Measurements from ENCODE around the gene NT5DC1. TPM values are rescaled to one million over a fixed set of nuclear protein-coding genes. Genes with fewer than 3 reads are reported as not detected.

Gene NT5DC1
- polyA plus RNA-seq, 1 donor from 2014 or later = 1.3 TPM

DNA sequence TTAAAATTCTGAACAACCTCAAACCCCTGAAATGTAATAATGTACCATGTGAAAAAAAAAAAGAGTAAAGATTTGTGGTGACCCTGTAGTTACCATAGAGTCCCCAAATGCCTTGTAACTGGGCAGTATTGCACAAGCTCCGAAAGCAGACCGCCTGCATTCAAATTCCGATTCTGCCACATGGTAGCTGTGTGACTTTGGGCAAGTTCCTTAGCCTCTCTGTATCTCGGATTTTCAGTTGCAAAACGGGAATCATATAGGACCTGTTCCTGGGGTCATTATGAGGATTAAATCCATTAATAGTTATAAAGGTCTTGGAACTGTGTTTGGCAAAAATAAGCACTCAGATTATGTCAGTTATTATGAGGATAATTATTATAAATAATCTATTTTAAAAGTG lies 109.7 kb downstream of the NT5DC1 start:
- Histone ChIP-seq H3K9ac (ENCODE audit: low read length) (no peak overlapping the region), H3K4me2 (ENCODE audit: low read length) (no peak overlapping the region), H2AFZ (ENCODE audit: low read depth, low read length) (no peak overlapping the region), H3K9me2 (ENCODE audit: insufficient read depth, low read length) (no peaks in the 10 kb centered on the region), H3F3A (ENCODE audit: insufficient read depth, low read length, poor library complexity, severe bottlenecking) (no peaks in the 10 kb centered on the region), H3K27ac (ENCODE audit: low read length) (no peak overlapping the region), H3K9me3 (ENCODE audit: low read length) (no peaks in the 10 kb centered on the region), H3K79me2 (replicated peaks; ENCODE audit: insufficient read depth, low read length) (no peaks in the 10 kb centered on the region), H3K36me3 (ENCODE audit: insufficient read depth, low read length) (no peaks in the 10 kb centered on the region), H4K20me1 (ENCODE audit: insufficient read depth) (no peaks in the 10 kb centered on the region), H3K27me3 (ENCODE audit: insufficient read depth, low read depth, low read length) (no peaks in the 10 kb centered on the region), H3K4me3 (ENCODE audit: low read length) (no peak overlapping the region)
- TF ChIP-seq EZH2 (IDR thresholded peaks at IDR 0.05; ENCODE audit: borderline replicate concordance, insufficient read depth, low read length, poor library complexity, severe bottlenecking) (no peak), SMC3 (conservative IDR thresholded peaks at IDR 0.05; ENCODE audit: poor library complexity) (no peak), EP300 (conservative IDR thresholded peaks at IDR 0.05; ENCODE audit: poor library complexity, severe bottlenecking) (no peak), TAF1 (IDR thresholded peaks at IDR 0.05; ENCODE audit: low read depth) (no peak), RAD21 (conservative IDR thresholded peaks at IDR 0.05) (no peak), MXI1 (conservative IDR thresholded peaks at IDR 0.05; ENCODE audit: poor library complexity, severe bottlenecking) (no peak), POLR2AphosphoS5 (IDR thresholded peaks at IDR 0.05) (no peak)
- TF ChIP-seq, protein P1, sequence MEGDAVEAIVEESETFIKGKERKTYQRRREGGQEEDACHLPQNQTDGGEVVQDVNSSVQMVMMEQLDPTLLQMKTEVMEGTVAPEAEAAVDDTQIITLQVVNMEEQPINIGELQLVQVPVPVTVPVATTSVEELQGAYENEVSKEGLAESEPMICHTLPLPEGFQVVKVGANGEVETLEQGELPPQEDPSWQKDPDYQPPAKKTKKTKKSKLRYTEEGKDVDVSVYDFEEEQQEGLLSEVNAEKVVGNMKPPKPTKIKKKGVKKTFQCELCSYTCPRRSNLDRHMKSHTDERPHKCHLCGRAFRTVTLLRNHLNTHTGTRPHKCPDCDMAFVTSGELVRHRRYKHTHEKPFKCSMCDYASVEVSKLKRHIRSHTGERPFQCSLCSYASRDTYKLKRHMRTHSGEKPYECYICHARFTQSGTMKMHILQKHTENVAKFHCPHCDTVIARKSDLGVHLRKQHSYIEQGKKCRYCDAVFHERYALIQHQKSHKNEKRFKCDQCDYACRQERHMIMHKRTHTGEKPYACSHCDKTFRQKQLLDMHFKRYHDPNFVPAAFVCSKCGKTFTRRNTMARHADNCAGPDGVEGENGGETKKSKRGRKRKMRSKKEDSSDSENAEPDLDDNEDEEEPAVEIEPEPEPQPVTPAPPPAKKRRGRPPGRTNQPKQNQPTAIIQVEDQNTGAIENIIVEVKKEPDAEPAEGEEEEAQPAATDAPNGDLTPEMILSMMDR (IDR thresholded peaks at IDR 0.05; ENCODE audit: poor library complexity, severe bottlenecking) = no peak
- TF ChIP-seq, protein P2, sequence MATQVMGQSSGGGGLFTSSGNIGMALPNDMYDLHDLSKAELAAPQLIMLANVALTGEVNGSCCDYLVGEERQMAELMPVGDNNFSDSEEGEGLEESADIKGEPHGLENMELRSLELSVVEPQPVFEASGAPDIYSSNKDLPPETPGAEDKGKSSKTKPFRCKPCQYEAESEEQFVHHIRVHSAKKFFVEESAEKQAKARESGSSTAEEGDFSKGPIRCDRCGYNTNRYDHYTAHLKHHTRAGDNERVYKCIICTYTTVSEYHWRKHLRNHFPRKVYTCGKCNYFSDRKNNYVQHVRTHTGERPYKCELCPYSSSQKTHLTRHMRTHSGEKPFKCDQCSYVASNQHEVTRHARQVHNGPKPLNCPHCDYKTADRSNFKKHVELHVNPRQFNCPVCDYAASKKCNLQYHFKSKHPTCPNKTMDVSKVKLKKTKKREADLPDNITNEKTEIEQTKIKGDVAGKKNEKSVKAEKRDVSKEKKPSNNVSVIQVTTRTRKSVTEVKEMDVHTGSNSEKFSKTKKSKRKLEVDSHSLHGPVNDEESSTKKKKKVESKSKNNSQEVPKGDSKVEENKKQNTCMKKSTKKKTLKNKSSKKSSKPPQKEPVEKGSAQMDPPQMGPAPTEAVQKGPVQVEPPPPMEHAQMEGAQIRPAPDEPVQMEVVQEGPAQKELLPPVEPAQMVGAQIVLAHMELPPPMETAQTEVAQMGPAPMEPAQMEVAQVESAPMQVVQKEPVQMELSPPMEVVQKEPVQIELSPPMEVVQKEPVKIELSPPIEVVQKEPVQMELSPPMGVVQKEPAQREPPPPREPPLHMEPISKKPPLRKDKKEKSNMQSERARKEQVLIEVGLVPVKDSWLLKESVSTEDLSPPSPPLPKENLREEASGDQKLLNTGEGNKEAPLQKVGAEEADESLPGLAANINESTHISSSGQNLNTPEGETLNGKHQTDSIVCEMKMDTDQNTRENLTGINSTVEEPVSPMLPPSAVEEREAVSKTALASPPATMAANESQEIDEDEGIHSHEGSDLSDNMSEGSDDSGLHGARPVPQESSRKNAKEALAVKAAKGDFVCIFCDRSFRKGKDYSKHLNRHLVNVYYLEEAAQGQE (IDR thresholded peaks at IDR 0.05; ENCODE audit: borderline replicate concordance) = no peak

DNA sequence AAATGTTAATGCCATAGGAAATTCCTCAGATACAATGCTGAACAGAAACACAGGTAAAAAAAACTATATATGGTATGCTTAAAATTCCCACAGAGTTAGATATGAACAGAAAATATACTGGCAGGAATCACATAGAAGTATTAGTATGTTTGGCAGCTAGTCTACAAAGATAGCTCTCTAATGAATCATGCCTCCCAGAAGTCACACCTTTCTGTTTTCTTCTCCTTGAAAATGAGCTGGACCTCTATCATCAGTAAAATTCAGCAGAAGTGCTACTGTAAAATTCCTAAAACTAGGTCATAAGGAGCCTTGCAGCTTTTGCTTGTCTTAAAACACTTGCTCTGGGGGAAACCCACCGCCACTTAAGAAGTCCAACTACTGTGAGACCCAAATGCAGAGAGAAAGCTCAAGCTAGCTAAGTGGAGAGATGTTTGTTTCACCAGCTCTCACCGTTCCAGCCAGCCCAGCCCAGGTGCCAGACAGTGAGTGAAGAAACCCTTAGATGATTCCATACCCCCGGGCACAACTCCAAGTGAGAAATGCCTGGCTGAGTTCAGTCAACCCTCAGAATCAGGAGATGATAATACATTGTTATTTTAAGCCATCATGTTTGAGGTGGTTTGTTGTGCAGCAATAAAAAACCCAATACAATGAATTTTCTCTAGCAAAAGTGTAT lies 110.2 kb downstream of the NT5DC1 start:
- H3K4me2 ChIP-seq (ENCODE audit: low read length) = no peak overlapping the region
- H3K27me3 ChIP-seq (ENCODE audit: insufficient read depth, low read depth, low read length) = no peaks in the 10 kb centered on the region
- TF ChIP-seq TAF1 (IDR thresholded peaks at IDR 0.05; ENCODE audit: low read depth) (no peak), SMC3 (conservative IDR thresholded peaks at IDR 0.05; ENCODE audit: poor library complexity) (no peak), EZH2 (IDR thresholded peaks at IDR 0.05; ENCODE audit: borderline replicate concordance, insufficient read depth, low read length, poor library complexity, severe bottlenecking) (no peak), EP300 (conservative IDR thresholded peaks at IDR 0.05; ENCODE audit: poor library complexity, severe bottlenecking) (no peak), MXI1 (conservative IDR thresholded peaks at IDR 0.05; ENCODE audit: poor library complexity, severe bottlenecking) (no peak), POLR2AphosphoS5 (IDR thresholded peaks at IDR 0.05) (no peak), RAD21 (conservative IDR thresholded peaks at IDR 0.05) (no peak)
- TF ChIP-seq, protein P2 (IDR thresholded peaks at IDR 0.05; ENCODE audit: borderline replicate concordance) = no peak
- TF ChIP-seq, protein P1 (IDR thresholded peaks at IDR 0.05; ENCODE audit: poor library complexity, severe bottlenecking) = no peak
- H2AFZ ChIP-seq (ENCODE audit: low read depth, low read length) = no peak overlapping the region
- H3K79me2 ChIP-seq (replicated peaks; ENCODE audit: insufficient read depth, low read length) = no peaks in the 10 kb centered on the region
- no peaks in the 10 kb centered on the region for H3F3A ChIP-seq (ENCODE audit: insufficient read depth, low read length, poor library complexity, severe bottlenecking)
- H3K9me2 ChIP-seq (ENCODE audit: insufficient read depth, low read length) = no peaks in the 10 kb centered on the region
- no peaks in the 10 kb centered on the region for H3K9me3 ChIP-seq (ENCODE audit: low read length)
- H3K36me3 ChIP-seq (ENCODE audit: insufficient read depth, low read length) = no peaks in the 10 kb centered on the region
- no peak overlapping the region for H3K4me3 ChIP-seq (ENCODE audit: low read length)
- H3K9ac ChIP-seq (ENCODE audit: low read length) = no peak overlapping the region
- no peak overlapping the region for H3K27ac ChIP-seq (ENCODE audit: low read length)
- no peaks in the 10 kb centered on the region for H4K20me1 ChIP-seq (ENCODE audit: insufficient read depth)
